ENCODE results near the gene BCAP29.

- TF ChIP-seq CTCF (IDR thresholded peaks at IDR 0.05; ENCODE audit: low read depth, low read length) (no peak), MYC (IDR thresholded peaks at IDR 0.05; ENCODE audit: low read depth, low read length) (no peak), POLR2A (IDR thresholded peaks at IDR 0.05; ENCODE audit: extremely low read depth, insufficient read length) (no peak)
These were observed 17.5 kb downstream of the BCAP29 start for GRCh38 chr7:107597582-107597916.
